Thyroid gland (tissue), 4 donors: ENCODE data around the gene MYL5.

ENCODE experiments used
- CTCF ChIP-seq, 6 experiments: fragments of 200-600 bp in 3 of 6; fragments of 450-650 bp in 3 of 6; sonication (generic) in 3 of 6; IDR thresholded peaks; one replicate each; pipeline ENCODE4 v1.5.1; 2016 to 2019; ENCODE audit warnings: antibody characterized with exemption in 6 of 6, mild to moderate bottlenecking in 2 of 6, inconsistent platforms in 1 of 6, moderate library complexity in 1 of 6
- POLR2A ChIP-seq, 2 donors: fragments of 450-650 bp; IDR thresholded peaks; one replicate each; pipeline ENCODE4 v1.6.1; 2017; ENCODE audit warnings: antibody characterized with exemption in 2 of 2, mild to moderate bottlenecking in 2 of 2, moderate library complexity in 1 of 2

GRCh38 chr4:633976-634598 is 40.3 kb upstream of the MYL5 start:
- no peak for TF ChIP-seq POLR2A (IDR thresholded peaks at IDR 0.05)
- no peak for TF ChIP-seq CTCF (IDR thresholded peaks at IDR 0.05)
